HCT116 (cell line): ENCODE data around the gene MAS1.

Experiments used
- CTCF ChIP-seq, 3 experiments: fragments of 200-600 bp in 1 of 3; sonication (generic) in 1 of 3; IDR thresholded peaks in 2 of 3; conservative IDR thresholded peaks in 1 of 3; 2 replicates each; pipeline ENCODE4 v1.5.1; 2012 to 2017; ENCODE audit warnings: low read depth in 2 of 3, low read length in 2 of 3, antibody characterized with exemption in 1 of 3, borderline replicate concordance in 1 of 3, control low read depth in 1 of 3, mild to moderate bottlenecking in 1 of 3, mixed read lengths in 1 of 3, mixed run types in 1 of 3, moderate library complexity in 1 of 3; ENCODE audit not compliant: insufficient read depth in 1 of 3
- EZH2 ChIP-seq: fragments of 200-600 bp; sonication (generic); IDR thresholded peaks from 2 replicates; pipeline ENCODE4 v1.6.1; 2017; ENCODE audit warnings: antibody characterized with exemption, mixed run types
- EZH2phosphoT487 ChIP-seq: fragments of 200-600 bp; IDR thresholded peaks from 2 replicates; pipeline ENCODE4 v1.6.1; 2018; ENCODE audit warnings: antibody characterized with exemption, borderline replicate concordance
- JUND ChIP-seq: IDR thresholded peaks from 2 replicates; pipeline ENCODE4 v1.6.1; 2012
- POLR2A ChIP-seq: IDR thresholded peaks from 2 replicates; pipeline ENCODE4 v1.7.0; 2011; ENCODE audit warnings: borderline replicate concordance; ENCODE audit not compliant: insufficient read depth, insufficient read length; ENCODE audit errors: extremely low read depth
- POLR2AphosphoS5 ChIP-seq: IDR thresholded peaks from 2 replicates; pipeline ENCODE4 v1.6.1; 2011; ENCODE audit warnings: mild to moderate bottlenecking, low read depth, low read length, moderate library complexity
- RAD21 ChIP-seq: IDR thresholded peaks from 2 replicates; pipeline ENCODE4 v1.6.1; 2012; ENCODE audit warnings: low read depth, mild to moderate bottlenecking
- SIN3A ChIP-seq: IDR thresholded peaks from 2 replicates; pipeline ENCODE4 v1.6.1; 2012; ENCODE audit warnings: low read depth
- SP1 ChIP-seq: IDR thresholded peaks from 2 replicates; pipeline ENCODE4 v1.6.1; 2012; ENCODE audit warnings: low read depth
- YY1 ChIP-seq: IDR thresholded peaks from 2 replicates; pipeline ENCODE4 v1.6.1; 2011; ENCODE audit warnings: low read length, low read depth, moderate library complexity, mild to moderate bottlenecking; ENCODE audit not compliant: insufficient replicate concordance; ENCODE audit errors: extremely low read depth
- ZFX ChIP-seq: fragments of 450-650 bp; IDR thresholded peaks from 2 replicates; pipeline ENCODE4 v1.6.1; 2017
- ZNF274 ChIP-seq: fragments of 200-500 bp; sonication (Bioruptor generic); IDR thresholded peaks from 2 replicates; pipeline ENCODE4 v1.6.1; 2014; ENCODE audit warnings: mild to moderate bottlenecking, low read depth, low read length, inconsistent platforms

GRCh38 chr6:159906400-159906799 is 15.6 kb downstream of the MAS1 start:
- TF ChIP-seq EZH2 (no peak), JUND (no peak), POLR2A (no peak), RAD21 (no peak), CTCF (IDR thresholded peaks at IDR 0.05 in 2 of 3, conservative IDR thresholded peaks at IDR 0.05 in 1 of 3; ENCODE audit: borderline replicate concordance in 1 of 3, insufficient read depth in 1 of 3, low read depth in 2 of 3, low read length in 2 of 3) (no peak), ZNF274 (no peak), SP1 (no peak), POLR2AphosphoS5 (no peak), YY1 (no peak), EZH2phosphoT487 (no peak), ZFX (no peak), SIN3A (no peak)
